GM19043 (cell line): ENCODE measurements around the gene COQ9.
"Not testable (repeated sequence)": the region's sequence is repeated elsewhere in the genome, so short reads cannot be mapped to it uniquely, and the experiment has no call there.

ENCODE experiments used
- ATAC-seq: cut with Tn5 transposase; IDR thresholded peaks from one replicate; pipeline ENCODE4 v1.9.1; 2021; ENCODE audit warnings: low read depth; ENCODE audit not compliant: unreplicated experiment

COQ9 gene, protein sequence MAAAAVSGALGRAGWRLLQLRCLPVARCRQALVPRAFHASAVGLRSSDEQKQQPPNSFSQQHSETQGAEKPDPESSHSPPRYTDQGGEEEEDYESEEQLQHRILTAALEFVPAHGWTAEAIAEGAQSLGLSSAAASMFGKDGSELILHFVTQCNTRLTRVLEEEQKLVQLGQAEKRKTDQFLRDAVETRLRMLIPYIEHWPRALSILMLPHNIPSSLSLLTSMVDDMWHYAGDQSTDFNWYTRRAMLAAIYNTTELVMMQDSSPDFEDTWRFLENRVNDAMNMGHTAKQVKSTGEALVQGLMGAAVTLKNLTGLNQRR

DNA sequence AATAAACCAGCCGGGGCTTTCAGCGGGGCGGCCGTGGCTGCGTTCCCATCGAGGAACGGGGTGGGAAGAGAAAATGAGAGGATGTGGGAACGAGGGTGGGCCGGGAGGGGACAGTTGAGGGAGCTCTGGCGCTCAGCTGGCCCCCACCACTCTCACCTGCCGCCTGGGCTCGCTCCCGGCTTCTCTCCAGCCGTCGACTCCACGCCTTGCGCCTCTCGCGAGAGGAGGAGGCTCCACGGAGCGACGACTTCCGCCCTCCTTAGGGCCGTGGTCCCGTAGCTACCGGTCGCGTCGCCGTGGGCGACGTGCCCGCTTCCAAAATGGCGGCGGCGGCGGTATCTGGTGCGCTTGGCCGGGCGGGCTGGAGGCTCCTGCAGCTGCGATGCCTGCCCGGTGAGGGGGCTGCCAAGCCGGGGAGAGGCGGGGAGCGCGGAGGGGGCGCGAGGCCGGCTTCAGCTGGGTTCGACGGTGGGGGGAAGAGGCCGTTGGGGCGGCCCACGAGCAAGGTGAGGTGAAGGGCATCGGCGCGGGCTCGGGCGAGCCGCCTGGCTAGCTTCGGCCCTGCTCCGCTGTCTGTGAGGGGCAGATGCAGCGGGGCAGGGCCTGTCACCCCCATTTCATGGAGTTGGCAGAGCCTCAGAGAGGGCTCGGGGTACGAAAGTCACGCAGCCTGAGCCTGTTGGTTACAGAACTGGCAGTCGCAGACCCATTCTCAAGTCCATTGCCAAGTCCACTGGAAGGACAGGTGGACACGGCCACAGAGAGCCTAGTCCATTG, at the start of gene COQ9, which contains the start of gene CIAPIN1:
TSS of gene COQ9 (plus strand) at position 294 of the 777 bp plus-strand sequence. CDS start at position 321, 27 bp downstream.
TSS of gene CIAPIN1 (minus strand) at position 200 of the 777 bp plus-strand sequence. CDS start 6,457 bp downstream, outside the sequence.
- ATAC-seq = peak; percentile 99

DNA sequence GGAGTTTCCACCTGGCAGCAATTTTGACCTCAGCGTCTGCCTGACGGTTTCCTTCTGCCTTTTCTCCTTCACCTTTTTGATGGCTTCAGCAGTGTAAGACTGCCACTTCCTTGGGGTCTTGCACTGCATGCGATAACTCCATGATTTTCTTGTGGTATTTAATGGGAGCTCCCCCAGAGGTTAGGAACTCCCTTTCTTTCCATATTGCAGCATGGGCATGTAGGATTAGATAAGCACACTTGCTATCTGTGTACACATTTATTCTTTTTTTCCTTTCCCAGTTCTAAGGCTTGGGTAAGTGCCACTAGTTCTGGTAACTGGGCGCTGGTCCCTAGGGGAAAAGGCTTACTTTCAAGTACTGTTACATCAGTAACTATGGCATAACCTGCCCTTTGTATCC, 49.8 kb upstream of the COQ9 start:
- not testable (repeated sequence) for ATAC-seq

DNA sequence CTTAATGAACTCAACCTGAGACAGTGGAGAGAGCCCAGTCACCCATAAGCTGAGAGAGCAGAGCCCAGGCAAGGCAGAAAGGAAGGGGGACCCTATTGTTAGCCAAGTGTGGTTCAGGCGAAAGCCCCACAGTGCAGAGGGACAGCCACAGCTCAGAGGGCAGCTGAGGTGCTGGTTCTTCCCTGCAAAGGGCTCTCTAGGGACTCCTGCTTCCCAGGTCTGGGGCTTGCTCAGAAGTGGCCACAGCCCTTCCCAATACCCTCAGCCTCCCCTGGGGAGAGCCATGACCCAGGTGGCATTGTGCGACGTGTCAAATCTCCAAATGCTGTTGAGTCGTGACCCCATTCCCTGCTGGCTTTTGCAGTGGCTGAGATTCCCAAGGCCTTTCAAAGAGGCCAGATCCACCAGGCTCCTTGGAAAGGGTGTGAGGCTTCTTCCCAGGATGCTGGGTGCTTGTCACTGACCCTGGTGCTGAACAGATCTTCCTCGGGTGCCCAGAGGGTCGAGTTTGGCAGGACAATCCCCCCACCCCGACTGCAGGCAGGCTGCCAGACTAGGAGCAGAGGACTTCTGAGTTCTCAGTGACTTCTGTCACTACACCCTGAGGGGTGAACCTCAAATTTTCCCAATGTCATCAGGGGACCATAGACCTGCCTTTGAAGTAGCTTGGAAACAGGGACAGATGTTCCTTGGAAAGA, 45.2 kb upstream of the COQ9 start:
- ATAC-seq = no peak

DNA sequence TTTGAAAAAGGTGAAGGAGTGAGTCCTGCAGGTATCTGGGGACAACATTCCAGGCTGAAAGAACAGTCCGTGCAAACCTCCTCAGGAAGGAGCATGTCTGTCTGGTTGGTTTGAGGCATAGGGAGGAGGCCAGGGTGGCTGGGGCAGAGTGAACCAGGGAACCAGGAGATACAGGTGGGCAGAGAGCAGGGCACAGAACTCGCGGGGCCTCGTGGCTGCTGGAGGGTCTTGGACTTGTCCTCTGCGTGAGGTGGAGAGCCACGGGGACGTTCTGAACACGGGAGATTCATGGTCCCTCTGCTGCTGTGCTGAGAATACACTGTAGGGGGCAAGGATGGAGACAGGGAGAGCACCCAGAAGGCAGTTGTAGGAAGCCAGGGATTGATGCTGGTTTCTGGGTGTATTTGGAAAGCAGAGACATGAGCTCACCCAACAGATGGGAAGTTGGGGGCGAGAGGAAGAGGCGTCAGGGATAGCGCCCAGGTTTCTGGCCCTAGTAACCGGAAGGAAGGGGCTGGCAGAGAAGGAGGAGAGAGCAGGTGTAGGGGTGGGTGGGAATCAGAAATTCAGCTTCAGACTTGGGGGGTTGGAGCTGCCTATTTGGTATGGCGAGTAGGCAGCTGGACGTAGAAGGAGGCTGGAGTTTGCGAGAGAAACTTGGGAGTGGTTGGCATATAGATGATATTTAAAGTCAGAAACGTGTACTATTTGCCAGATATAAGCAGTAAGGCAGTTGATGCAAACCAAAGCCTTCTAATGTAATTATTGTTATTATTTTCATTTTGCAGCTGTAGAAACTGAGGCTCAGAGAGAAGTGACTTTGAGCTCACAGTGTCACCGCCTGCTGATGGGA, 43.1 kb upstream of the COQ9 start, which contains the start of gene CCL17:
TSS of gene CCL17 (plus strand) at position 803 of the 853 bp plus-strand sequence. CDS start 9,166 bp downstream, outside the sequence.
- no peak for ATAC-seq

DNA sequence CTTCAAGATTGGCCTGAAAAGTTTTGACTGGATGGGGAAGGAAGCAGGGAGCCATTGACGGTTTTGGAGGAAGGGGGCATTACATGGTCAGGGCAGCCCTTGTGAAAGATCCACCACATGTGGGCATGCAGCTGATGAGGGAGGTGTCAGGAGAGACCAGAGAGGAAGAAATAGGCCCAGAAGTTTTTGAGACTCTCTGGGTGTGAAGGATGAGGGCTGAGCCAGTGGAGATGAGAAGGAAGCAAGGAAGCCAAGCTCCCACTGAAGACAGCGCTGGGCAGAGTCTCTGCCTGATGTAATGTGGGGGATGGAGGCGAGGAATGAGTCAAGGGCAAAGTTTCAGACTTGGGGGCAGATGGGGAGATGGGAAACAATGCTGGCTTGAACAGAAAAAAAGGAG, 42.2 kb upstream of the COQ9 start:
- ATAC-seq = no peak

DNA sequence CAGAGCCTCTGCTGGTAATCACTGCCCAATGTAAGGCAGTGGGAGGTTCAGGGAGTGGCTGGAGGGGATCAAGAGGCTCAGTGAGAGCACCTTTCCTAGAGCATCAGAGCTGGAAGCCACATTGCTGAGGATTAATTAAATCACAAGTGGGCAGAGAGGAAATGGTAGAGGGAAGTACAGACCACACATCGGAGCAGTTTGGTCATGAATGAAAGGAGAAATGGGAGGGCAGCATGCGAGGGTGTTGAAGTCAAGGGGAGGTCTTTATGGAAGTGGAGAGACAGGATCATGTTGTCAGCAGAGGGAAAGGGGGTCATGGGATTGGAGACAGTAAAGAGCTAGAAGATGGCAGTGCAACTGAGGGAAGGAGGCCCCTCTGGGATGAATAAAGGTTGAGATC, 40.4 kb upstream of the COQ9 start:
- no peak for ATAC-seq

DNA sequence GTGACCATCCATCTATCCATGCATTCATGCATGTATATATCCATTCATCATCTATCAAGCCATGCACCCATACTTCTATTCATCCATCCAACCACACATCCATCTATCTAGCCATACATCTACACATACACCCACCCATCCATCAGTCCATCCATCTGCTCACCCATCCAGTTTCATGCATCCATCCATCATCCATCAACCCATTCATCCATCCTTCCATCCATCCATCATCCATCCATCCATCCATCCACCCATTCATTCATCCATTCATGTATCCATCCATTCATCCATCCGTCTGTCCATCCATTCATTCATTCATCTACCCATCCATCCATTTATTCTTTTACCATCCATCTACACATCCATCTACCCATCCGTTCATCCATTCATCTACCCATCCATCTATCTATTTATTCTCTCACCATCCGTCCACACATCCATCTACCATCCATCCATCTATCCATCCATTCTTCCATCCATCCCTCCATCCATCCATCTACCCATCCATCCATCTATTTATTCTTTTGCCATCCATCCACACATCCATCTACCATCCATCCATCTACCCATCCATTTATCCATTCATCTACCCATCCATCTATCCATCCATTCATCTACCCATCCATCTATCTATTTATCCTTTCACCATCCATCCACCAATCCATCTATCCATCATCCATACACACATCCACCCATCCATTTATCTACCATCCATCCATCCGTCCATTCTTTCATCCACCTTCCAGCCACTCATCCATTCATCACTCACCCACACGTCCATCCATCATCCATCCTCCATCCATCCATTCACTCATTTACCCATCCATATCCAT, 39.5 kb upstream of the COQ9 start:
- ATAC-seq = no peak

DNA sequence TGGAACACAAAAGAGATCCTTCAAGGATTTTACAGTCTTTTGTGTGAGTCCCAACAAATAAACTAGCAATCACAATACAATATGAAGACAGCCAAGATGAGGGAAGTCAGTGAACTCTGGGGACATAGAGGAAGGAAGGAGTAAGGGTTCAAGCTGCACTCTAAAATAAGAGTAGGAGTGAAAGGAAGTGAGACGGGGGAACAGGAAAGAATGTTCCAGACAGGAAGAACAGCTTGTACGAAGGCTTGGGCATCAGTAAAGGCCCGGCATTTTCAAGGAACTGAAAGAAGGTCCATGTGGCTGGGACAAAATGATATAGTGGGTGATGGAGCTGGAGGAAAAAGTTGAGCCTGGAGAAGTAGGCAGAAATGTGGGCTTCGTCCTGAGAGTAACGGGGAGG, 38.2 kb upstream of the COQ9 start:
- ATAC-seq = no peak

DNA sequence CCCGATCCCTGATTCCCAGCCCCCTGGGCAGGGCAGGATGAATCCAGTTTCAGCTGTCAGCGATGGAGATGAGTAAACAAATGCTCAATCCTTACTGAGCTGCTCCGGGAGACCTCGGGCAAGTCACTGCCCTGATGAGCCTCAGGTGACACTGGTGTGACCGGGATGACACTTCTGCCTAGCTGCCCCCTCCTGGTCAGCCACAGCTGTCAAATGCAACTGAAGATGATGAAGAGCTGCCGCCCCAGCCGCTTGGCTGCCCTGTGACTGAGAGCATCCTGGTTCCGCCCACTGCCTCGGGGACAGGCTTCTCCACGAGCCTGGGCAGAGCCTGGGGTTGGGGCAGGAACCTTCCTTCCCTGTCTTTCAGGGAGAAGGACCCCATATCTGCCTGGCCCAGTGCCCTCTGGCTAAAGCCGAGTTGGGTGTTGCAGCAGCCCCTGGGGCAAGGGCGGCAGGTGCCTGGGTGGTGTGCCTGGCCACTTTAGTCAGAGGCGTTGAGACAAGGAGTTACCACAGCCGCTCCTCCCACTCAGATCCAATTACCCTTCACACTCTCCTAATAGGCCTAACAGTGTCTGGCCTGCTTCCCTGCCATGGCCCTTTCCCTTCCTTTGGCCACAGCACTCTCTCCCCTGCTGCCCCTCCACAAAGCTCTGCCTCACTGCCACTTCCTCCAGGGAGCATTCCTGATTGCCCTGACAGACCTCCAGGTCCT, 37.2 kb upstream of the COQ9 start:
- ATAC-seq = no peak

DNA sequence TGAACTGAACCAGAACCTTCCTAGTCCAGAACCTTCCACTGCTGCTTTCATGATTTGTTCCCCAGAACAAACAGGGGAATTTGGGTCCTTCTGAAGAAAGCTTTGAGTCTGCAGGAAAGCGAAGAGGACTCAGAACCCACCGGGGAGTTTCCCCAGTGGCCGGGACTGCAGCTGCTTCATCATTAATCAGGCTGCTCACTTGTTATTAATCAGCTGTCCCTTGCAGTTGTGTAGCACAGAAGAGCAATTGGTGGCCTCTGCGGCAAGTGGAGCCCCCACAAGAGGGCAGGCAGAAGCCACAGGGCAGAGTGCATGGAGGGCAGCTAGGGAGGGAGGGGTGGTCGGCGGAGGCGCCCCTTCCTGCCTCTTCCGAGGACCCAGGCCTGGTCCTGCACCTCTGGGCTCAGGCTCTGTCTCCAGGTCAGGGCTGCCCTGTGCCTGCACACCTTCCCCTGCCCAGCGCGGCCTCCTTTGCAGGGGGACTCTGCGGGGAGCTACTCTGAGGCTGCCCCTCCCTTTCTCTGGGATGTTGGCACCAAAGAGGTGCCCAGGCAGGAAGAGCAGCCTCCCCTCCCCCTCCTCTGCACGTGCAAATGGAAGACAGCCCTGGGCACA, 35.8 kb upstream of the COQ9 start:
- no peak for ATAC-seq

DNA sequence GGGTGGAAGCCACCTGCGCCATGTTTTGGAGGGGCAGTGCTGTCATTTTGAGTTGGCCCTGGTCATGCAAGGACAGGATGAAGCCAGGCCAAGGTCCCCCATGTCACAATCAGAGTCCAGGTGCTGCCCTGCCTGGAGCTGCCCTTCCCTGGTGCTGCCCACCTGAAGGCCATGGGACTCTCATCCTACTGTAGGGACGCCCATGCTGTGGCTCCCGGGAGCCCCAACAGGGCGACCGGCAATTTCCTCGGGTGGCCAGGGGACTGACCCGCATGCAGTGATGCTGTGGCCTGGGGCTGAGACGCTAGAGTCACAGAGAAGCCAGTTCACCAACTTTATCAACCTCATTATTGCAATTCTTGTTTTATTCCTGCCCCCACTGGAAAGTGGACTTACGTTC, 34.7 kb upstream of the COQ9 start:
- no peak for ATAC-seq

DNA sequence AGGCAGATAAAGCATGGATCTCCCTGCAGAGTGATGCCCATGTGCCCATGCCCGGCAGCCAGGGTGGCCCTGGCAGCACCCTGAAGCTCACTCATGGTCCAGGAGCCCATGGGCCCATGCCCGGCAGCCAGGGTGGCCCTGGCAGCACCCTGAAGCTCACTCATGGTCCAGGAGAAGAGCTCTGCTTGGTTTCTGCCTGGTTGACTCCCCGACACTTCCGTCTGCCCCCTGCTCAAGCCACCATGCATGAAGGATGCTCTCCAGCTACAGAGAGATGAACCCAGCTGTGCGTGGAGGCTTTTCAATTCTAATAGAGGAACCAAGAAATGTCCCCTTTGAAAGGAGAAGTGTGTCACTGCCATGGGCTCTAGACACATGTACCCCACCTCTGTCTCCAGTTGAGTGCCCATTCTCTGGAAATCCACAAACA, 34.0 kb upstream of the COQ9 start:
- peak; percentile 83 for ATAC-seq

DNA sequence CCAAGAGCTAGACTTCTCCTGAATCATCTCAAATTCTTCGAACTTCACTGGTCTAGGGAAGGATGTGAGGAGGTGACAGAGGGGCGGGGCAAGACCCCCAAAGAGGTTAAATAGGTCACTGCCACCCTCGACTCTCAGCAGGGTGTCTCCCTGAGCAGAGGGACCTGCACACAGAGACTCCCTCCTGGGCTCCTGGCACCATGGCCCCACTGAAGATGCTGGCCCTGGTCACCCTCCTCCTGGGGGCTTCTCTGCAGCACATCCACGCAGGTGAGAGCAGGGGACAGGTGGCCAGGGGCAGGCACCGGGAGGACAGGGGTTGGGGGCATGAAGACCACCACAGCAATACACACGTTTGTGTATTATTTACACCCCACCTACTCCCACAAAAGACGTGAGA, 33.5 kb upstream of the COQ9 start:
- peak; percentile 15 for ATAC-seq

DNA sequence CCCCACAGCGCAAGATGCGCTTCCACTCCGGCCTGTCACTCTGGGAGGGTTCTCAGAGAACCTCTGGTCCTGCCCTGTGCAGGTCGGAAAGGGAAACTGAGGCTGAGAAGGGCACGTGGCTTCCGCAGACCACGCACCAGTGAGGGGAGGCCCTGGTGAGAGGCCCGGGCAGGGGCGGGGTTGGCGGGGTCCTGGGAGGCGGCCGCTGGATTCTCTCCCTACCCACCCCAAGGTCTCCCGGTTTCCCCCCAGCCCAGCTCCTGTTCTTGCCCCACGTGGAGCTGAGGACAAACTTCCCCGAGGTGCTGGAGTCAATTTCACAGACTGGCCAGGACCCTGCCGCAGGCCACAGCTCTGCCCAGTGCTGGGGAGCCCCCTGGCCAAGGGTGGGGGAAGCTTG, 31.2 kb upstream of the COQ9 start:
- ATAC-seq = no peak

DNA sequence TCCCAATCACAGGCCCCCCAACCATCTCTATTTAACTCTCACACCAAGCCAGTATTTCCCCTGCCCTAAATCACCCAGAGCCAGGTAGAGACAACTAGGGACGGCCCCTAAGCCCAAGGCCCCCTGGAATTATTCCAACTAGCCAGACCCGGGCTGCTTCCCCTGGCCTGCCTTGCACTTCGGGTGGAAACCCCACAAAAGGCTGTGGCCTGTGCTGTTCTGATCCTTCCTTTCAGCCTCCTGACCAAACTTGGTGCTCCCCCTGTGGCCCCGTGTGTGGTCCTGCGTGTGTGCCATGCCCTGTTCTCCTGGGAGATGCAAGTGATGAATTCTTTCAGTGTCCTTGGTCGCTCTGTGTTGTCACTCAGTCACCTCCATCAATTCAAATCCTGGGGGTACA, 27.8 kb upstream of the COQ9 start:
- ATAC-seq = no peak

DNA sequence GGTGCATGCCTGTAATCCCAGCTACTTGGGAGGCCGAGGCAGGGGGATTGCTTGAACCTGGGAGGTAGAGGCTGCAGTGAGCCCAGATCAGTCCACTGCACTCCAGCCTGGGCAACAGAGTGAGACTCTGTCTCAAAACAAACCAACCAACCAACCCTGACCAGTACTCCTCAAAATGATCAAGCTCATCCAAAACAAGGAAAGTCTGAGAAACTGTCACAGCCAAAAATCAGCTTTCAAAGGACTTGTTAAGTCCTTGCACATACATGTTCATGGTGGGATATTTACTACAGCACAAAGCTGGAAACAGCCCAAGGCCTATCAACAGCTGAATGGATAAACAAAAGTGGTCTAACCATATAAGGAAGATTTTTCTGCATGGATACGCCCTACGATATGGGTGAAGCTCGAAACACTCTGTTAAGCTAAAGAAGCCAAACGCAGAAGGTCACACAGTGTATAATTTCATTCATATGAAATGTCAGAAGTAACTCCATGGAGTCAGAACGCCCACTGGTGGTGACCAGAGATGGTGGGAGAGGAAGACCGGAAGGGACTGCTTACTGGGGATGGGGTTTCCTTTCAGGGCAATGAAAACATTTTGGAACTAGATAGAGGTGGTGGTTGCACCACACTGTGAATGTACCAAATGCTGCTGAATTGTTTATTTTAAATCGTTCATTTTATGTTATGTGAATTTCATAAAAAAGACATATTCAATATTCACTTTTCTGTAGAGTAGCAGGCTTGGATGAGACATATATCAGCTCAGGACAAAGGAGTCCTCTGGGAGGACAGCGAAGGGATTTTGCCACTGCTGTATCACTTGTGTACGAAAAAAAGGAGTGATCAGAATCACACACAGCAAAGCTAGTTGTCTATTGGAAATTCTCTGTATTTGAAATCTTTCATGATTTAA, 25.0 kb upstream of the COQ9 start:
- ATAC-seq = no peak

DNA sequence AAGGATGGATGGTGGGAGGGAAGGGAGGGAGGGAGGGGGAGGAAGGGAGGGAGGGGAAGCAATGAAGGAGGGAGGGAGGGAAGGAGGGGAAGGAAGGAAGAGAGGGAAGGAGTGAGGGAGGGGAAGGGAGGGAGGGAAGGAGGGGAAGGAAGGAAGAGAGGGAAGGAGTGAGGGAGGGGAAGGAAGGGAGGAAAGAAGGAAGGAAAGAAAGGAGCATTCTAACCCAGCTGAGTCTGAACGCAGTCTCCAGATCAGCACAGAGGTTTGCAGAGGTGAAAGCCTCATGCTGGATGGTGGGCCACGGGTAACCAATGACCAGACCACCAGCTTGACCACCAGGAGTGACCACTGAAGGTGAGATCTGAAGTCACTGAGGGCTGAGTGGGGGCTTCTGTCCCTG, 24.1 kb upstream of the COQ9 start:
- no peak for ATAC-seq
